Stomach (tissue), 19 donors: ENCODE data around the gene DDIT3. TPM values are rescaled to one million over a fixed set of nuclear protein-coding genes. Genes with fewer than 3 reads are reported as not detected.

ENCODE experiments used
- DNase-seq, 2 donors: peaks; one replicate each; pipeline versions ENCODE4 v3.0.0 to v3.0.0-alpha.2; 2013 to 2019
- H3K27ac ChIP-seq, 5 donors: fragments of 200-600 bp in 4 of 5; sonication (generic) in 4 of 5; one replicate each; pipeline ENCODE4 v1.5.1; 2013 to 2019; ENCODE audit warnings: mild to moderate bottlenecking in 1 of 5, moderate library complexity in 1 of 5
- H3K27me3 ChIP-seq, 3 donors: fragments of 200-600 bp; sonication (generic); one replicate each; pipeline ENCODE4 v1.5.1; 2017 to 2019; ENCODE audit warnings: mixed run types in 1 of 3
- H3K36me3 ChIP-seq, 4 donors: fragments of 200-600 bp; sonication (generic); 1 replicate in 3 of 4; 2 replicates in 1 of 4; pipeline ENCODE4 v1.5.1; 2016 to 2019
- H3K4me1 ChIP-seq, 4 donors: fragments of 200-600 bp; sonication (generic); one replicate each; pipeline ENCODE4 v1.5.1; 2016 to 2019
- H3K4me3 ChIP-seq, 4 donors: fragments of 200-600 bp; sonication (generic) in 3 of 4; one replicate each; pipeline ENCODE4 v1.5.1; 2016 to 2019; ENCODE audit warnings: mild to moderate bottlenecking in 1 of 4
- H3K9me3 ChIP-seq, 4 donors: fragments of 200-600 bp; sonication (generic); one replicate each; pipeline ENCODE4 v1.5.1; 2016 to 2019
- EP300 ChIP-seq: sonication (generic); formaldehyde crosslinking; IDR thresholded peaks from one replicate; pipeline ENCODE4 v1.6.1; 2017; ENCODE audit warnings: antibody characterized with exemption
- POLR2A ChIP-seq, 4 donors: fragments of 450-650 bp; IDR thresholded peaks; one replicate each; pipeline ENCODE4 v1.6.1; 2016; ENCODE audit warnings: antibody characterized with exemption in 4 of 4, control low read depth in 2 of 4, mild to moderate bottlenecking in 1 of 4, moderate library complexity in 1 of 4
- POLR2AphosphoS5 ChIP-seq, 3 donors: sonication (generic); formaldehyde crosslinking; IDR thresholded peaks; one replicate each; pipeline ENCODE4 v1.6.1; 2016; ENCODE audit warnings: antibody characterized with exemption in 3 of 3
- WGBS, 5 donors: extraction: QIAGEN DNeasy Blood & Tissue Kit in 3 of 5; methylation state at CpG; one replicate each; pipeline versions ENCODE4 v1.1.5 to v1.1.7; 2013 to 2018; 5-methylcytosine and 5-hydroxymethylcytosine counted together
- intact Hi-C: fragments of 100-400 bp; cut with DNase I; formaldehyde crosslinking; loops from one replicate; pipeline ENCODE4 v1.15.1; 2023; ENCODE audit warnings: low total_unique reads
- long read RNA-seq, 10 donors: transcript quantifications; one replicate each; lab custom pipeline, GENCODE V29; 2026
- polyA plus RNA-seq, 3 donors: library from polyadenylated mRNA; stranded (reverse); fragments of 200-250 nt; gene quantifications; one replicate each; pipeline ENCODE4 v1.2.3, GENCODE V29; 2013
- total RNA-seq, 5 donors: library from RNA; depleted of rRNA; stranded (reverse); fragments of >200 nt; gene quantifications; one replicate each; pipeline versions ENCODE4 v1.1.0 to v1.2.3, GENCODE V29; 2014 to 2016
- TF ChIP-seq, protein P1 (sequence below), 7 experiments: fragments of 450-650 bp in 4 of 7; fragments of 200-600 bp in 3 of 7; sonication (generic) in 3 of 7; IDR thresholded peaks; one replicate each; pipeline ENCODE4 v1.5.1; 2016 to 2019; ENCODE audit warnings: antibody characterized with exemption in 7 of 7, control low read depth in 2 of 7, mild to moderate bottlenecking in 1 of 7
- donor health status: healthy with polysubstance abuse.
- donor health status: Bipolar disorder and iron deficiency.
- donor health status: healthy.

DDIT3 gene, protein sequence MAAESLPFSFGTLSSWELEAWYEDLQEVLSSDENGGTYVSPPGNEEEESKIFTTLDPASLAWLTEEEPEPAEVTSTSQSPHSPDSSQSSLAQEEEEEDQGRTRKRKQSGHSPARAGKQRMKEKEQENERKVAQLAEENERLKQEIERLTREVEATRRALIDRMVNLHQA
- total RNA-seq: 100 to 1,000 TPM in 1 of 5 donors, 10 to 100 TPM in 3, 1 to 10 TPM in 1; 7.5 to 159 (median 36.2) TPM
- 10 to 100 TPM; 49.7 to 83.4 (median 68.7) TPM for polyA plus RNA-seq
- long read RNA-seq, donor 1, transcript DDIT3-201 (4 exons, 906 nt): major isoform, 8 of 10 reads
- long read RNA-seq, donor 1, partial matches to known transcripts: 0 of 10 reads
- long read RNA-seq, donor 1, other reads (novel, unspliced or antisense): 0 of 10 reads
- long read RNA-seq, donor 2, transcript DDIT3-201 (4 exons, 906 nt): major isoform, 5 of 5 reads
- long read RNA-seq, donor 2, partial matches to known transcripts: 0 of 5 reads
- long read RNA-seq, donor 2, other reads (novel, unspliced or antisense): 0 of 5 reads
- long read RNA-seq, donor 3, transcript DDIT3-201 (4 exons, 906 nt): major isoform, 5 of 7 reads
- long read RNA-seq, donor 3, partial matches to known transcripts: 0 of 7 reads
- long read RNA-seq, donor 3, other reads (novel, unspliced or antisense): 0 of 7 reads
- long read RNA-seq, donor 4: 0 reads
- long read RNA-seq, donor 5, transcript DDIT3-201 (4 exons, 906 nt): major isoform, 12 of 25 reads
- long read RNA-seq, donor 5, partial matches to known transcripts: 12 of 25 reads
- long read RNA-seq, donor 5, other reads (novel, unspliced or antisense): 0 of 25 reads
- long read RNA-seq, donor 6, transcript DDIT3-201 (4 exons, 906 nt): major isoform, 18 of 142 reads
- long read RNA-seq, donor 6, partial matches to known transcripts: 79 of 142 reads
- long read RNA-seq, donor 6, other reads (novel, unspliced or antisense): 39 of 142 reads
- long read RNA-seq, donor 7, transcript DDIT3-201 (4 exons, 906 nt): major isoform, 9 of 19 reads
- long read RNA-seq, donor 7, partial matches to known transcripts: 0 of 19 reads
- long read RNA-seq, donor 7, other reads (novel, unspliced or antisense): 5 of 19 reads
- long read RNA-seq, donor 8, transcript DDIT3-201 (4 exons, 906 nt): major isoform, 5 of 6 reads
- long read RNA-seq, donor 8, partial matches to known transcripts: 0 of 6 reads
- long read RNA-seq, donor 8, other reads (novel, unspliced or antisense): 0 of 6 reads
- long read RNA-seq, donor 9, transcript DDIT3-201 (4 exons, 906 nt): major isoform, 10 of 12 reads
- long read RNA-seq, donor 9, partial matches to known transcripts: 0 of 12 reads
- long read RNA-seq, donor 9, other reads (novel, unspliced or antisense): 0 of 12 reads
- long read RNA-seq, donor 10, partial matches to known transcripts: 0 of 2 reads
- long read RNA-seq, donor 10, other reads (novel, unspliced or antisense): 0 of 2 reads

DNA sequence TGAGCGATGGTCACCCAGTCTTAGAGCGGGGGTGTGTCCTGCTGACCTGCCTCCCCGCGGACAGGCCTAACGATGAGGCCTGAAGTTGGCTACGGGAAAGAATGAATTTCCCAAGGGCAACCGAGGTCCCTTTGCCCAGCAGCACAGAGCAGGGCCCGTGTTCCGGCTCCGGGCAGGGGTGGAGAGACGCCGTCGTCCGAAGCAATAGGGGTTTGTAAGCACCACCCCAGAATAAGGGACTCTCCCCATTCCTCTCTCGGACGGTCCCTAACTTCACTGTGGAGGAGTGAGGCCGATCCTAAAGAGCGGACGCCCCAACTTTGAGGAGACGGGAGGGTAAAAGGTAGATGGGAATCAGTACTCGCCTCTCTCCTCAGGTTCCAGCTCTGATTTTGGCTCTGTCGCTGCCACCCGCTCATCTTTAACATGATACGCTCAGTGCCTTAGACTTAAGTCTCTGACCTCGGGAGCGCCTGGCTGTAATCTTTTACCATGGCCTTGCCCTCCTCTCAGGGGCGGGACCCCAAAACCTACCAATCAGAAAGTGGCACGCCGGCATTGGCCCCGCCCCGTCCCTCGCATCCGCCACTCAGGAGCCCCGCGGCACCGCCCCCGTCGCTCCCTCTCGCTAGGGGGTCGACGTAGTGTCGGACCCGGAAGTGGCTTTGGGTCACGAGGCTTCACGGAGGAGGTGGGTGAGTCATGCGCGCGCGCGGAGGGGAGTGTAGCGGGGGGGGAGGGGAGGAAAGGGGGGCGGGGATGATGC, at the start of gene DDIT3:
DDIT3 (minus strand) TSS at position 462 of the 766 bp plus-strand sequence. CDS start 3,108 bp downstream, outside the sequence.
- intact Hi-C loops: no loop called here
- H3K4me1 ChIP-seq: peaks cover 57 to 84% (median 80%) of the 10 kb centered on the region in 4 donors
- WGBS, 5 donors: 0 to 1% (median 1%) methylated on average over 26 to 52 of the region's 52 CpGs

DNA sequence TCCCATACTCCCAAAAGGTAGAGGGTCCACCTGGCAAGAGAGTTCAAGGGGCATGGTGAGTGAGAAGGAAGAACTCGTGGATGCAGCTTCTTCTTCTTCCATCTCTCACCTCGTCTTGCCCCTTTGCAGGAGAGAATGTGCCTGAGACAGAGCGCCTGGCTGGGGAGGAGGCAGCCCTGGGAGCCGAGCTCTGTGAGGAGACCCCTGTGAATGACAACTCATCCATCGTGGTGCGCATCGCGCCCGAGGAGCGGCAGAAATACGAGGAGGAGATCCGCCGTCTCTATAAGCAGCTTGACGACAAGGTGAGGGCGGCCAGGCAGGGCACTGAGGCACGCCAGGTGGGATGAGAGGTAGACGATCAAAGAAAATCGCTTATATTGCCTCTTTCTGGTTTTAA, 49.5 kb upstream of the DDIT3 start:
- no peak for DNase-seq
- Histone ChIP-seq H3K27me3 (peaks cover 0 to 10% (median 0%) of the 10 kb centered on the region in 3 donors), H3K27ac (no peak overlapping the region), H3K36me3 (peaks cover 0 to 12% (median 9%) of the 10 kb centered on the region in 4 donors), H3K4me1 (no peaks in the 10 kb centered on the region), H3K9me3 (no peaks in the 10 kb centered on the region), H3K4me3 (no peak overlapping the region)
- intact Hi-C loops: no loop called here
- 85 to 88% (median 88%) methylated on average over 18 of the region's 18 CpGs for WGBS, 5 donors
- TF ChIP-seq POLR2A (IDR thresholded peaks at IDR 0.05) (no peak), POLR2AphosphoS5 (IDR thresholded peaks at IDR 0.05) (no peak), EP300 (no peak)
- TF ChIP-seq, protein P1, sequence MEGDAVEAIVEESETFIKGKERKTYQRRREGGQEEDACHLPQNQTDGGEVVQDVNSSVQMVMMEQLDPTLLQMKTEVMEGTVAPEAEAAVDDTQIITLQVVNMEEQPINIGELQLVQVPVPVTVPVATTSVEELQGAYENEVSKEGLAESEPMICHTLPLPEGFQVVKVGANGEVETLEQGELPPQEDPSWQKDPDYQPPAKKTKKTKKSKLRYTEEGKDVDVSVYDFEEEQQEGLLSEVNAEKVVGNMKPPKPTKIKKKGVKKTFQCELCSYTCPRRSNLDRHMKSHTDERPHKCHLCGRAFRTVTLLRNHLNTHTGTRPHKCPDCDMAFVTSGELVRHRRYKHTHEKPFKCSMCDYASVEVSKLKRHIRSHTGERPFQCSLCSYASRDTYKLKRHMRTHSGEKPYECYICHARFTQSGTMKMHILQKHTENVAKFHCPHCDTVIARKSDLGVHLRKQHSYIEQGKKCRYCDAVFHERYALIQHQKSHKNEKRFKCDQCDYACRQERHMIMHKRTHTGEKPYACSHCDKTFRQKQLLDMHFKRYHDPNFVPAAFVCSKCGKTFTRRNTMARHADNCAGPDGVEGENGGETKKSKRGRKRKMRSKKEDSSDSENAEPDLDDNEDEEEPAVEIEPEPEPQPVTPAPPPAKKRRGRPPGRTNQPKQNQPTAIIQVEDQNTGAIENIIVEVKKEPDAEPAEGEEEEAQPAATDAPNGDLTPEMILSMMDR (IDR thresholded peaks at IDR 0.05): no peak

More for the DNA sequence above, at the start of gene DDIT3:
- TF ChIP-seq POLR2A (IDR thresholded peaks at IDR 0.05) (peak in 3 of 4 donors; percentile 80 to 98 (median 98)), POLR2AphosphoS5 (IDR thresholded peaks at IDR 0.05) (peak; percentile 97 to 100 (median 100)), EP300 (peak; percentile 5)
- TF ChIP-seq, protein P1 (IDR thresholded peaks at IDR 0.05): no peak
- Histone ChIP-seq H3K4me3 (peak within 1 kb of the TSS; percentile 72 to 86 (median 80)), H3K27me3 (no peaks in the 10 kb centered on the region), H3K27ac (peak within 1 kb of the TSS; percentile 98 to 99 (median 99)), H3K9me3 (no peaks in the 10 kb centered on the region), H3K36me3 (peaks cover 36 to 42% (median 39%) of the 10 kb centered on the region in 4 donors)
- peak; percentile 100 for DNase-seq

DNA sequence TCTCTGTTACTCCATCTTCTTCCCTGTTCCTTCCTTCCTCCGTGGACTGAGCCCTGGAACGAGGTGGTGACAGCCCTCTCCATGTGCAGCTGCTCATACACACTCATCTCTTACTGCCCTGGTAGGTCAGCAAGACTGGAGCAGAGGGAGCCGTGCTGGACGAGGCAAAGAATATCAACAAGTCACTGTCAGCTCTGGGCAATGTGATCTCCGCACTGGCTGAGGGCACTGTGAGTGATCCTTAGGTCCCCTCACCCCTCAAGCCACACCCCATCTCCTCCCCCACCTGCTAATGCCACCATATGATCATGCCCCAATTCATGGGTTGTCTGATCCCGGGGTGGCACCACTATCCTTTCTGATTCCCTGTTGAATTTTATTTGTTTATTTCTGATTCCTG, 48.5 kb upstream of the DDIT3 start:
- intact Hi-C loops: no loop called here
- H3K9me3 ChIP-seq: no peaks in the 10 kb centered on the region

More for the DNA sequence above, 48.5 kb upstream of the DDIT3 start:
- no peaks in the 10 kb centered on the region for H3K4me1 ChIP-seq
- no peak for DNase-seq
- H3K27ac ChIP-seq: no peak overlapping the region
- WGBS, 5 donors: 77 to 85% (median 80%) methylated on average over 6 of the region's 6 CpGs
- no peak for TF ChIP-seq POLR2AphosphoS5 (IDR thresholded peaks at IDR 0.05)
- TF ChIP-seq POLR2A (IDR thresholded peaks at IDR 0.05): no peak
- TF ChIP-seq, protein P1 (IDR thresholded peaks at IDR 0.05): no peak
- TF ChIP-seq EP300: no peak
- peaks cover 0 to 12% (median 0%) of the 10 kb centered on the region in 3 donors for H3K27me3 ChIP-seq
- H3K36me3 ChIP-seq: peaks cover 0 to 12% (median 9%) of the 10 kb centered on the region in 4 donors
- H3K4me3 ChIP-seq: no peak overlapping the region
